Small intestine (tissue), 7 donors: ENCODE data around the gene SLC7A10. TPM values are rescaled to one million over a fixed set of nuclear protein-coding genes. Genes with fewer than 3 reads are reported as not detected.
"Not testable (repeated sequence)": the region's sequence is repeated elsewhere in the genome, so short reads cannot be mapped to it uniquely, and the experiment has no call there.

ENCODE experiments used
- DNase-seq, 2 donors: peaks; one replicate each; pipeline versions ENCODE4 v3.0.0 to v3.0.0-alpha.2; 2013
- FAIRE-seq: peaks from 2 replicates; lab custom pipeline; 2012; peaks lifted over from hg19 to GRCh38; lab: Jason Lieb, UNC
- H3K27ac ChIP-seq, 3 donors: one replicate each; pipeline ENCODE4 v1.5.1; 2013; ENCODE audit warnings: low read length in 2 of 3, mild to moderate bottlenecking in 2 of 3, control low read depth in 1 of 3, inconsistent platforms in 1 of 3, low read depth in 1 of 3, moderate library complexity in 1 of 3
- H3K27me3 ChIP-seq, 3 donors: one replicate each; pipeline ENCODE4 v1.6.1; 2013; ENCODE audit warnings: low read length in 3 of 3, inconsistent platforms in 1 of 3; ENCODE audit not compliant: control insufficient read depth in 3 of 3, insufficient read depth in 3 of 3
- H3K36me3 ChIP-seq, 3 donors: one replicate each; pipeline ENCODE4 v1.6.1; 2013; ENCODE audit warnings: low read length in 3 of 3, inconsistent platforms in 1 of 3, low read depth in 1 of 3, mild to moderate bottlenecking in 1 of 3, moderate library complexity in 1 of 3; ENCODE audit not compliant: control insufficient read depth in 3 of 3, insufficient read depth in 2 of 3
- H3K4me1 ChIP-seq, 3 donors: one replicate each; pipeline ENCODE4 v1.6.1; 2013; ENCODE audit warnings: low read length in 2 of 3, inconsistent platforms in 1 of 3, low read depth in 1 of 3, mild to moderate bottlenecking in 1 of 3, moderate library complexity in 1 of 3; ENCODE audit not compliant: control insufficient read depth in 3 of 3, insufficient read depth in 2 of 3
- H3K4me3 ChIP-seq, 3 donors: one replicate each; pipeline ENCODE4 v1.5.1; 2013; ENCODE audit warnings: low read length in 3 of 3, control low read depth in 1 of 3, inconsistent platforms in 1 of 3, low read depth in 1 of 3, mild to moderate bottlenecking in 1 of 3, moderate library complexity in 1 of 3
- H3K9me3 ChIP-seq, 2 donors: one replicate each; pipeline ENCODE4 v1.6.1; 2013; ENCODE audit warnings: low read depth in 1 of 2, low read length in 1 of 2; ENCODE audit not compliant: control insufficient read depth in 2 of 2, insufficient read depth in 1 of 2
- WGBS, 3 donors: extraction: QIAGEN DNeasy Blood & Tissue Kit; methylation state at CpG; one replicate each; pipeline ENCODE4 v1.1.7; 2013; 5-methylcytosine and 5-hydroxymethylcytosine counted together
- polyA plus RNA-seq, 4 donors: library from polyadenylated mRNA; stranded (reverse) in 3 of 4; unstranded in 1 of 4; fragments of 200-250 nt in 3 of 4; fragments of 120-200 nt in 1 of 4; gene quantifications; one replicate each; pipeline versions ENCODE4 v1.2.1 to v1.2.3, GENCODE V29; 2013
- donor health status: healthy with polysubstance abuse.
- donor health status: control.
- donor health status: control.
- donor health status: Bipolar disorder and iron deficiency.
- donor health status: healthy.

SLC7A10 gene
- polyA plus RNA-seq, 4 donors: 1.4 to 16.0 TPM; not detected in 2

DNA sequence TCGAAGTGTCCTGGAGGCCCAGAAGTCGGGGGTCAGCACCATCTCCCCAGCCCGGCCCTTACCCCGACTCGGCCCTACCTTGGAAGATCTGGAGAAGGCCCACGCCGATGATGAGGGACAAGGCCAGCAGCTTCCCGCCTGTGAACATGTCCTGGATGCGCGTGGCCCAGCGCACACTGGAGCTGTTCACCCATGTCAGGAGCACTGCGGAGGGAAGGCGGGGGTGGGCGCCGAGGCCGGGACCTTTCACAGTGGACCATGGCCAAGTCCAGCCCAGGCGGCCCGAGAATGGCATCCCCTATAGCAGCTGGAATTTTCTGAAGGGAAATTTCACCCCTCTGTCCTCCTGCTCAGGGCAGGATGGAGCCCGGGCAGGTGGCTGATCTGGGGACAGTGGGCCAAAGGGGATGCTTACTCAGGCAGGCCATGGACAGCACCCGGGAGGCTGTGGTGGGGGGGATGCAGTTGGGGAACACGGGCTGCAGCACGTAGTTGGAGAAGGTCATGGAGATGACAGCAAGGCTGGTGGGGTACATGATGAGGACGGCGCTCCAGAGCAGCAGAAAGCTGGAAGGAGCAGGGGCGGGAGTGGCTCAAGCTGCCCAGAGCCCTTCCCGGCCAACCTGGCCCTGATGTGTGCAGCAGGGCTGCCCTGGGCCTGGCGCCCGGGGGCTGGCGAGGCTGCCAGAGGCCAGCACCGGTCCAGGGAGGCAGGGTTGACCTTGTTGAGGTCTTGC is 13.0 kb downstream of the SLC7A10 start:
- Histone ChIP-seq H3K36me3 (peaks cover 0 to 28% (median 0%) of the 10 kb centered on the region in 3 donors), H3K4me1 (no peaks in the 10 kb centered on the region), H3K27me3 (no peaks in the 10 kb centered on the region), H3K9me3 (no peaks in the 10 kb centered on the region), H3K27ac (peak overlapping the region in 1 of 3 donors; percentile 42), H3K4me3 (no peak overlapping the region)
- DNase-seq (no peak), FAIRE-seq (no peak)
- WGBS, 3 donors: 75 to 85% (median 80%) methylated on average over 28 to 30 of the region's 30 CpGs

DNA sequence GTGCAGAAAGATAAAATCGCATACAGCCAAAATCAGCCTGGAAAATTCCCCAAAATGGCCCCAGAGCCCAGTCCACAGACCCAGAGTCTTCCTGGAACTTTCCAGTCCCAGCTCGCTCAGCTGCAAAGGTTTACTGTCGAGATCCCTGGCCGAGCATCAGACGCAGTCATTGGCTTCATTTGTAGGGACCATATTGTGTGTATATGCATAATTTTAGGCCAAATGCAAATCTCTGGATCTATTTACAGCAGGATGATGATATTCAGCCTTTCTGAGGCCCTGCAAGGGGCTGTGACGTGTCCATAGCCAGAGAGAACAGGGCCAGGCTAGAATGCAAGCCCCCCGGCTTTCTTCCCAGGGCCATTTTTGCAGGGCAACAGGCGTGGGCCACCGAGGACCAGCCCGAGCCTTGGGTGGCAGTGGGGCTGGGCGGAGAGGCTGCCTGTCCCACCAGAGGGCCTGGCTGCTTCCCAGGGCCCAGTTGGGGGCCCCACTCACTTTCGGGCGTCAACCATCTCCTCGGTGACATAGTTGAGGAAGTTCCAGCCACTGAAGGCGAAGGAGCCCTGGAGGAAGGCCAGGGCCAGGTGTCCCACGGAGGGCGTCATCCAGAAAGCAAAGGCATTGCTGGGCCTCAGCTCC is 13.7 kb downstream of the SLC7A10 start:
- FAIRE-seq: no peak

DNA sequence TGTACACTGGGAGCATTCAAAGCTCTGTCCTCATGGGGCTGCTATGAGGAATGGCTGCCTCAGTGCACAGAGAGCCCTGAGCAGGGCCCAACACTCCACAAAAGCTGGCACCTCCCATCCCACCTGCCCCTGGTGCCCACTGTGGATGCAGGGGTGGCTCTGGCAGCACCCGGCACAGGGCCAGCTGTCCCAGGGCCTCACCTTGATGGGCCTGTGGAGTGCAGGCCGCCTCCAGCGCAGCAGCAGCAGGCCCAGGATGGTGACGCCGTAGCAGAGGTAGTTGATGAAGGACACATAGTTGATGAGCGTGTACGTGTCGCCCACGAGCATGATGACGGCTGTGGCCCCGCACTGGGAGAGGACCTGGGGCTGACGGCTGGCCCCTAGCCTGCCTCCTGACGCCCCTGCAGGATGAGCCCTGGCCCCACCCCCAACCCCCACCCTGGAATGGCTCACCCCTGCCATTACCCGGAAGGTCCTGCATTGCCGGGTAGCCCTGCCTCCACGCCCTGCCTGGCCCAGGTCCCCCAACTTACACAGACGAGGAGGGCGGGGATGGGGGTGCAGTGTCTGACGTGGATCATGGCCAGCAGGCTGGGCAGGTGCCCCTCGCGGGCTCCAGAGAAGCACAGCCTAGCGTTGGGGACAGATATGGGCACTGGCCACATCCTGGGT is 15.2 kb downstream of the SLC7A10 start:
- no peak for DNase-seq
- Histone ChIP-seq H3K27me3 (no peaks in the 10 kb centered on the region), H3K4me3 (no peak overlapping the region), H3K36me3 (peaks cover 0 to 49% (median 0%) of the 10 kb centered on the region in 3 donors), H3K27ac (no peak overlapping the region), H3K9me3 (no peaks in the 10 kb centered on the region), H3K4me1 (no peaks in the 10 kb centered on the region)
- FAIRE-seq: no peak
- 86 to 90% (median 87%) methylated on average over 20 to 22 of the region's 22 CpGs for WGBS, 3 donors

More for the DNA sequence above, 13.7 kb downstream of the SLC7A10 start:
- Histone ChIP-seq H3K4me1 (no peaks in the 10 kb centered on the region), H3K4me3 (no peak overlapping the region), H3K36me3 (peaks cover 0 to 35% (median 0%) of the 10 kb centered on the region in 3 donors), H3K27ac (peak overlapping the region in 1 of 3 donors; percentile 42), H3K9me3 (no peaks in the 10 kb centered on the region), H3K27me3 (no peaks in the 10 kb centered on the region)
- no peak for DNase-seq
- 63 to 70% (median 67%) methylated on average over 16 to 17 of the region's 17 CpGs for WGBS, 3 donors

GRCh38 chr19:33209850-33210230 is 15.8 kb downstream of the SLC7A10 start:
- H3K4me3 ChIP-seq, DNase-seq, FAIRE-seq, H3K27me3 ChIP-seq, H3K27ac ChIP-seq, H3K9me3 ChIP-seq, H3K4me1 ChIP-seq: not testable (repeated sequence)
- WGBS, 3 donors: 89 to 94% (median 90%) methylated on average over 7 of the region's 7 CpGs
- peaks cover 0 to 53% (median 0%) of the 10 kb centered on the region in 3 donors for H3K36me3 ChIP-seq

DNA sequence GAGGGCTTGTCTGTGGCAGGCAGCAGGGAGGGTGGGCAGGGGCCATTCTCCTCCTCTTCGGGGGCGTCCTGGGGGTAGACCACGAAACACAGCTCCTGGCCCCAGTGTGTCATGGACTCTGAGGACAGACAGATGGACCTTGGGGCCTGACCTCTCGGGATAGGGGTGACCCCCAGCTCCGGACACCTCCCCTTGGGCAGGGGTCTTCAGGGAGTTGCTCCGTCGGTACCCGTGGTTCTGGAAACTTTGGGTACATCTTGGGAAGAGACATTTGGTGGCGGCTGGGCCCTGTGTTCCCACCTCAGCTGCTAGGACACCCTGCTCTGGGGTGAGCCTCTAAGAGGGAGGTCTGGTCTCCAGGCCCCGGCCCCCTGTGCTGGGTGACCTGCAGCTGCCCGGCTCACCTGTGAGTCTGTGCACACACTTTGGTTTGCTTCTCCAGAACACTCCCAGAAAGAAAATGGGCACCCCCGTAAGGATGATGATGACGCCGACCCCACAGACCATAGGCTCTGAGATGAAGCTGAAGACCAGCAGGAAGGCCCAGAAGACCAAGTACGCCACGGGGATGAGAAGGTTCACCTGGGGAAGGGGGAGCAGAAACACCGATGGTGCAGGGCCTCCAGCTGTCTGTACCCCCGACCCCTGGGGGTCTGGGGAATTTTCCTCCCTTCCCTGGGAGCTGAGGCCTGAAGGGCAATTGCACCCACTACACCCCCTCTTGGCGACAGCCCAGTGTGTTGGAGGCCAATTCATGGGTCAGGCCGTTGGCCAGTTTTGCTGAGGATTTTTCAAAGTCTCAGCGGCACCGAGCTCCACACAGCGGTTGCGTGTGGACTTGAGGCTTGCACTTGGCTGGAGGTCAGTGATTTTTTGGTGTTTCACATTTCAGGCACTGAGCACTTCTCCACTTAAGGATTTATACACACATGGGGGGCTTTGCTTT is 16.5 kb downstream of the SLC7A10 start:
- peaks cover 0 to 60% (median 0%) of the 10 kb centered on the region in 3 donors for H3K36me3 ChIP-seq
- no peaks in the 10 kb centered on the region for H3K4me1 ChIP-seq
- no peak overlapping the region for H3K27ac ChIP-seq
- DNase-seq (no peak), FAIRE-seq (no peak)
- 81 to 85% (median 84%) methylated on average over 24 of the region's 24 CpGs for WGBS, 3 donors
- no peak overlapping the region for H3K4me3 ChIP-seq
- H3K27me3 ChIP-seq: no peaks in the 10 kb centered on the region
- no peaks in the 10 kb centered on the region for H3K9me3 ChIP-seq

- no peaks in the 10 kb centered on the region for H3K4me1 ChIP-seq
- WGBS, 3 donors: 69 to 79% (median 70%) methylated on average over 11 of the region's 11 CpGs
- no peak overlapping the region for H3K27ac ChIP-seq
- H3K4me3 ChIP-seq: no peak overlapping the region
- DNase-seq (no peak), FAIRE-seq (no peak)
- H3K36me3 ChIP-seq: peaks cover 0 to 67% (median 0%) of the 10 kb centered on the region in 3 donors
- no peaks in the 10 kb centered on the region for H3K27me3 ChIP-seq
- H3K9me3 ChIP-seq: no peaks in the 10 kb centered on the region
Measured at GRCh38 chr19:33208371-33208895, 17.2 kb downstream of the SLC7A10 start.

DNA sequence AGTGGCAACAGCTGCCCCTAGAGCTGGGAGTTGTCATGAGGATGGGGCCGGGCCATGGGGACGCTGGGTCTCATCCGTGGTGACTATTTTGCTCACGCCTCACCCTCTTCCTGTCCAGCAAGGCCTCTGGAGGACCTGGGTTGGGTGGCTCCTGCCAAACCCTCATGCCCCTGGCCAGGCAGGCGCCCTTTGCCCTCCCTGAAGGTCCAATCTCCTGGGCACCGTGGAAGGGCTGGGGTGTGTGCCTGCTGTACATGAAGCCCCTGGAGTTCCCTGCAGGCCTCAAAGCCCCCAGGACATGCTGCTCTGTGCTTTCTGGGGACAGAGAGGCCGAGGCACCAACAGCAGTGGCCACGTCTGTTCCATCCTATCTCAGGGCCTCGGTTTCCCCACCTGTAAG is 17.7 kb downstream of the SLC7A10 start:
- H3K4me3 ChIP-seq: no peak overlapping the region
- no peaks in the 10 kb centered on the region for H3K4me1 ChIP-seq
- 77 to 84% (median 79%) methylated on average over 9 of the region's 9 CpGs for WGBS, 3 donors
- H3K27ac ChIP-seq: no peak overlapping the region
- FAIRE-seq (no peak), DNase-seq (no peak)
- no peaks in the 10 kb centered on the region for H3K27me3 ChIP-seq
- no peaks in the 10 kb centered on the region for H3K9me3 ChIP-seq
- peaks cover 0 to 72% (median 0%) of the 10 kb centered on the region in 3 donors for H3K36me3 ChIP-seq
